Activated CD4-positive, alpha-beta T cell treated with anti-CD3 and anti-CD28 coated beads, Interleukin-2, Interleukin-6, amounts not matched to agents 100 ng/mL and 50 ng/mL, durations not matched to agents 16 hours and 8 hours (primary cell): ENCODE data around the gene ZCCHC24.
"Not testable (repeated sequence)": the region's sequence is repeated elsewhere in the genome, so short reads cannot be mapped to it uniquely, and the experiment has no call there.

Source experiments
- DNase-seq: peaks from one replicate; pipeline ENCODE4 v3.0.0-alpha.2; 2020

ZCCHC24 gene

DNA sequence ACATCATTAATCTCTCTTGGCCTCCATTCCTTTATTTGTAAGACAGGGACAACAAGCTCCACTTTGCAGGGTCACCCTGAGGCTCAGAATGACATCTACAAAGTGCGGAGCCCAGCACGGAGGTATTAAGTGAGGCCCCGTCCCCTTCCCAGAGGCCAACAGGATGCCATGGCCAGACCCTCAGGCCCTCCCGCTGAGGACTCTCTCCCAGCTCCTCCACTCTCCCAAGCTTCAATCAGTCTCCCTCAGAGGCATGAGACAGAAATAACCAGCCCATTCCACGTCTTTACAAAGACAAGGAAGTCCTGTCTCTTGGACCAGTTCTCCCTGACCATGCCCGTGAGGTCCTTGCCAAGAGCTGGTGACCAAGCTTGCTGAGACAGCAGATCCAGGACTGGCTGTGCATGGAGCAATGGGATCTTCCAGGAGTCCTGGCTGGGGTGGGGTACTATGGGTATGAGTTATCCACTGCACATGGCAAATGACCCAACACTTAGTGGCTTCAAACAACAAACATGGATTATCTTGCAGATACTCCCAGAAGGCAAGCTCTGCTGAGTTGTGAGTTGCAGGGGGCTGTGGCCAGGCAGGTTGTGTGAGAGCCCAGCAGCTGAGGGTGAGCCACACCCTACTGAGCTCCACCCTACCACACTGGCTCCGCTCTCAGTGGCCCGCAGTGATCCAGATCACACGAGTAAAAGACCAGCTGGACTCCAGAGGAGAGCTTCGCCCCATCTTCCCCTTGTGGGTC, 102.4 kb downstream of the ZCCHC24 start:
- no peak for DNase-seq

DNA sequence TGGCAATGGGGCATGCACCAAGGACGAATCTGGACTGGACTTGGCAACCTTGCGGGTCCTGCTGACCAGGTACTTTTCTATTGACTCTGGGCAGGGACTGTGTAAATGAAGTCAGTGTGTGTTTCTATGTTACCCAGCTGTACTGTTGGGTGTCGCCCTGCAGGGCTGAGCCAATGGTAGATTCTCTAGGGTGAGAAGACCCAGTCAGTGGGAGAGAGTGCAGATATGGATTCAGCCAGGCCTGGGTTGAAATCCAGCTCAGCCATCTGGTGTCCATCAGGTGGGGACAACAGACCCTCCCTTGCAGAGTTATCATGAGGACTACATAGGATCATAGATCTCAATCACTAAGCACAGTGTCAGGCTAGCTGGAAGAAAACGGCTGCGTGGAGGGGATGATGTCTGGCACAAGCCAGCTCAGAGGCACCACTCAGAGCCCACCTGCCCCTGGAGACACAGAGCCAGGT, 103.1 kb downstream of the ZCCHC24 start:
- no peak for DNase-seq

DNA sequence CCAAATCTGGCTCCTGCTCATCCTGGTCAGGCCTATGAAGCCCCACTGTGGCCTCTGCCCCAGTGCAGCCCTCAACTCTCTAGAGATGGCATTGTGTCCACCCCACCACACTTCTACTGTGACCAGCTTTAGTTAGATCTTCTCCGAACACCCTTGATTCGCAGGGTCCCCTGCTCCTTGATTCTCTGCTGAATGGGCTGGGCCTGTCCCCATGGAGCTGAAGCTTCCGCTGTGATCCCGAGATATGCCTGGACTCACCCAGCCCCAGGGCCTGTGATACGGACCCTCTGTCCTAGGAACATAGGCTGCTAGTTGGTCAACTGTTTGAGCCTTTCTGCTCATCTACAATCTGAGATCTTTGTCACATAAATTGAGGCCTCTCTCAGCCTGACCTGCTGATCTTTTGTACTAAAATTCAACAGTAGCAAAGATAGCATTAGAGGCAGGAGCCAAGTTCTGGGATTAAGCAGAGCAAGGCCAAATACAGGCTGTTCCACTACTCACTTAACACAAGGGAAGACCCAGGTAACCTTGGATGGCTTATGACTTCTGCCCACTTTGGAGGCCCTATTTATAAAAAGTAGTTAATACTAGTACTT, 104.7 kb downstream of the ZCCHC24 start:
- DNase-seq, result no peak

DNA sequence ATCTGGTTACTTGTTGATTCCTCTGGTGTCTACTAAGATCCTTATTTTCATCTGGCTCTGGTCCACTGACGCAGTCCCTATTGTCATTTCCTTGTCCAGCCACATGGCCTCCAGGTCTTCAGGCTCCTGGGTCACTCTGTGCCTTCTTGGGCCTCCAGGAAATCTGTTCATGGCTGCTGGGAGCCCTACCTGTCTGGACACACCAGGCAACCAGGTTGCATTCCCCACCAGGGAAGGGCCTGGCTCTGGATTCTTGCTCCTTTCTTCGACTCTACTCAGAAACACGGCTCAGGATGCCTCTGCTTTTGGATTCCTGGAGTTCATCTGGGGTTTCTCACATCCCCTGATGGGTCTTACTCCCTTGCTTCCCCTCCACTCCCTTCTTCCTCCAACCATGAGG, 106.2 kb downstream of the ZCCHC24 start:
- no peak for DNase-seq

DNA sequence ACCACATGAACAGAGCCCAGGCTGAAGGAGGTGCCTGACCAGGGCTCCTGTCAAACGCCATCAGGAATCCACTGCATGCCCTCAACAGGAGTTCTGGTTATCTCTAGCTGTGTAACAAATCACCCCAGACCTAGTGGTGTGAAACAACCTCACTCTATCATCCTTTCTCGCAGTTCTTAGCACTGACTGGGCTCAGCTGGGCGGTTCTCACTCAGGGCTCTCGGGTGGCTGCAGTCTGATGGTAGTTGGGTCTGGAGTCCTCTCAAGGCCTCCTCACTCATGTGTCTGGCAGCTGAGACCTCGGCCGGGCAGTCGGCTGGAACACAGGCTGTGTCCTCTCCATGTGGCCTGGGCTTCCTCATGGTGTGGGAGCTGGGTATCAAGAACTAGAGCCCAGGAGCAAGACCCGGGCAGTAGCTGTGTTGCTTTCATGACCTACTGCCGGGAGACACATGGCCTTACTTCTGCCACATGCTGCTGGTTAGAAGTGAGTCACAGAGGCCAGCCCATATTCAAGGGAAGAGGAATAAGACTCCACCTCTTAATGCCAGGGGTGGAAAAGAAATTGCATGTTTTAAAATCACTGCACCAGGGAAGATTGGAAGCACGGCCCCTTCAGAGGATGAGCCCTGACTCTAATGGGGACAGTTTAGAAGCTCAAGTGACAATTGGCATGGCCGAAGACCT, 107.5 kb downstream of the ZCCHC24 start:
- not testable (repeated sequence) for DNase-seq

DNA sequence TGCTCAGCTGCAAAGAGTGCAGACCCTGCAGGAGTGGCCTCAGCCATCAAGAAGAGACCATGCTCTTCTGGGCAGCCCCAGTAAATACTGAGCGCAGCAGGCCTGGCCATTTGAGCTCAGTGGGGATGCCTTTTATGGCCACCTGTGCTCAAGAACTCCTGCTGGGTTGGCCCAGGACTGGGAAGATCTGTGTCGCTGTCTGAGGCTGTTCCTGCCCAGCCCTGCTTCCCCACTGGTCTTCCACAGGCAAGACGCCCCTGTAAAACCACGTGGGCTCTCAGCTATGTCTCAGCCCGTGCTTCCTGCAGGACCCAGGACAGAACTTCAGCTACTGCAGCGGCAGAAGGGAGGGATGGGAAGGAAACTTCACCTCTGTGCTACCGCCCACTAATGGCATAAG, 108.7 kb downstream of the ZCCHC24 start:
- no peak for DNase-seq

DNA sequence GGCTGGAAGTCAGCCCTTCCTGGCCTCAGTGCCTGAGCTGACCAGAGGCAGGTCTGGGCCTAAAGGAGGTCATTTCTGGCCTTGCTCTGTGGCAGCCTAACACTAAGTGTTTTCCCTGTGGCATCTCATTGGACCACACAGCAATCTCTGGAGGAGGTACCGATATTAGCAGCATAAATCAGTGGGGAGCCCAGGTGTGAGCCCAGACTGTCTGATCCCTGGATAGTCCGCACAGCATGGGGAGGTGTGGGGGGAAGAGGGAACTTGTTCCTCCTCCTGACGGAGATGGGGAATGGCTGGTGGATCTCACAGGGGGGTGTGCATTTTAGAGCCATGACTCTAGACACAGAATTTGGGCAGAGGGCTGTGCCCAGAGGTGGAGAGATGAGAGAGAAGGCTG, 109.1 kb downstream of the ZCCHC24 start:
- no peak for DNase-seq

DNA sequence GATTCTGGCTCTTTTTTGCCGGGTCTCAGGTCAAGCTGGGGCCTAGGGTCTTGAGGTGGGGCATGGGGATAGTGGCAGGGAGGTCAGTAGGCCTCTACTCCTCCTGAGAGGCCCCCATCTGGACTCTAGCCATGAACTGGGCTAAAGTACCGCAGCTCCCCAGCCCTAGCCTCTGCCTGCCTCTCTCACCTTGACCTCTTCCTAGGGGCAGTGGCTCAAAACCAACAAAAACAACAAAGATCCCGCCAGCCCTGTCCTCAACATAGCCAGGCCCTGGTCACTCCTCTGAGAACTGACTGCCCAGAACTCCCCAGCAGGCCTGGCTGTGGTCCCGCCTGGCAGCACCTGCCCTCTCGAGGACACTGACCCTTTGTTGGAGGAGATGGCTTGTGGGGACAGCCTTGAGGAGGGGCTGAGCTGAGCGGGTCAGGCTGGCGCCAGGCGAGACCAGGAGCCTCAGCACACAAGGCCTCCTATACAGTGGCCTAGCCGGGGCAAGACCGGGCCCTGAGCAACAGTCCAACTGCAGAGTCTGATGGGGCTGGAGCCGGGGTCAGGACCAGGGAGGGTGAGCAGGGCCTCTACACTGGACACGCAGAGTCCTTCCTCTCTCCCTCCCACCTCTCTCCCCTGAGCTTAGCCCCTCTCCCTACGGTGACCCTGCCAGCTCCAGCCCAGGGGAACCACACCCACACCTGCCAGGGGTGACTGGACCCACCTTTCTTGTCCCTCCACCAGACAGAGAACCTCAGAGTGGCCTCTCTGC, 109.8 kb downstream of the ZCCHC24 start:
- DNase-seq, result no peak

DNA sequence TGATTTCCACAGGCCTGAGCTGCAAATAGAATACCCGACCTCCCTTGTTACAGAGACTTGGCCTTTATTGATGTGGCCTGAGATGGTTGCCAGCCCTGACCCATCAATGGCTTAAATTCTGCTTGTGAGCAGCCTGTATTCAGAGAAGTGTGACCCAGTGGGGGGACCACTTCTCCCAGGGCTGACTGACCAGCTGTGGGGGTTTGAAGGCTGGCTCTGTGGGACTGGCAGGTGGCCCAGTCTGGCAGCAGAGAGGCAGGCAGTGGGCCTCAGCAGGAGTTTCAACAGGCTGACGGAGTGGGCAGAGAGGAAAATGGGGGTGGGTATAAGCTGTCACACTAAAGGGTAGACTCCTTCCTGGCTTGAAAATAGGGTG, 110.3 kb downstream of the ZCCHC24 start:
- DNase-seq, result no peak

DNA sequence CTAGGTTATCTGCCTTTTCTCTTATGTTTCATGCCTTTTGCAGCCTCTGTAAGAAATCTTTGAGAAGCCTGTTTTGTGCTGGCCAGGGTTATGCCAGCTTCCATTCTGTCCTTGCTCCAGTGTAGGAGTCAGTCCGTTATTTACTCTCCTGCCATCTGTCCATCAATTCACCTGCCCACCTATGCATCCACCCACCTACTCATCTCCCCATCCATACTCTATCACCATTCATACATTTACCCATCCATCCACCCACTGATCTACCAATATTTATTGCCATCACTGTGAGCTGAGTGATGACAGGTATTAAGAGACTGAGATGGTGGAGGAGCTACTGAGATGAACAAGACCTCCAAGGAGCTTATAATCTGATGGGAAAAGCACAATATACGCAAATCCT, 110.9 kb downstream of the ZCCHC24 start:
- no peak for DNase-seq

DNA sequence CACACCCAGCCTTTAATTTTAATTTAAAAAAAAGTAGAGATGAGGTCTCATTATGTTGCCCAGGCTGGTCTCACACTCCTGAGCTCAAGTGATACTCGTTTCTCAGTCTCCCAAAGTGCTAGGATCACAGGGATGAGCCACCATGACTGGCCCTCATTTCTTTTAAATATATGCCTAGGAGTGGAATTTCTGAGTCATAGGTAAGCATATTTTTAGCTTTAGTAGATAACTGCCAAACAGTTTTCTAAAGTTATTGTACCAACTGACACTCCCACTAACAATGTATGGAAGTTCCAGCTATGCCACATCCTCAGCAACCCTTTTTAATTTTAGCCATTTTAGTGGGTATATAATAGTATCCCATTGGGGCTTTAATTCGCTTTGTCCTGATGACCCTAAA, 111.9 kb downstream of the ZCCHC24 start:
- DNase-seq, result no peak

DNA sequence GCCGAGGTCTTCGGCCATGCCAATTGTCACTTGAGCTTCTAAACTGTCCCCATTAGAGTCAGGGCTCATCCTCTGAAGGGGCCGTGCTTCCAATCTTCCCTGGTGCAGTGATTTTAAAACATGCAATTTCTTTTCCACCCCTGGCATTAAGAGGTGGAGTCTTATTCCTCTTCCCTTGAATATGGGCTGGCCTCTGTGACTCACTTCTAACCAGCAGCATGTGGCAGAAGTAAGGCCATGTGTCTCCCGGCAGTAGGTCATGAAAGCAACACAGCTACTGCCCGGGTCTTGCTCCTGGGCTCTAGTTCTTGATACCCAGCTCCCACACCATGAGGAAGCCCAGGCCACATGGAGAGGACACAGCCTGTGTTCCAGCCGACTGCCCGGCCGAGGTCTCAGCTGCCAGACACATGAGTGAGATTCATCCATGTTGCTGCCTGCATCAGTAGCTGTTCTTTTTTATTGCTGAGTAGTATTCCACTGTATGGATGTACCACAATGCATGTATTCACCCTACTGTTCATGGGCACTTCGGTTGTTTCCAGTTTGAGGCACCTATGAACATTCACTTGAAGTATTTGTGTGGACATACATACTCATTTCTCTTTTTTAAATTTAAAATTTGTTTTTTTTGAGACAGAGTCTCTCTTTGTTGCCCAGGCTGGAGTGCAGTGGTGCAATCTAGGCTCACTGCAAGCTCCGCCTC, 112.7 kb downstream of the ZCCHC24 start:
- not testable (repeated sequence) for DNase-seq
